HPDE6-E6E7 (cell line): ENCODE measurements around the gene XRCC5.

Experiments used
- DNase-seq: peaks from one replicate; pipeline ENCODE4 v3.0.0; 2011; ENCODE audit warnings: missing footprints; ENCODE audit errors: extremely low spot score

Gene XRCC5

GRCh38 chr2:216231867-216232266, 122.7 kb downstream of the XRCC5 start:
- DNase-seq, result no peak

- DNase-seq, result no peak
These were observed 123.6 kb downstream of the XRCC5 start for GRCh38 chr2:216232721-216233120.

GRCh38 chr2:216233281-216233995, 124.3 kb downstream of the XRCC5 start:
- no peak for DNase-seq

GRCh38 chr2:216234106-216234505, 125.0 kb downstream of the XRCC5 start:
- DNase-seq, result no peak

GRCh38 chr2:216235462-216235861, 126.3 kb downstream of the XRCC5 start:
- DNase-seq, result no peak

- no peak for DNase-seq
These were observed 126.7 kb downstream of the XRCC5 start for GRCh38 chr2:216235896-216236295.

GRCh38 chr2:216236486-216236885, 127.3 kb downstream of the XRCC5 start:
- no peak for DNase-seq

- no peak for DNase-seq
These were observed 133.2 kb downstream of the XRCC5 start for GRCh38 chr2:216242365-216242764.

GRCh38 chr2:216243026-216243425, 133.9 kb downstream of the XRCC5 start:
- DNase-seq, result no peak

GRCh38 chr2:216245391-216245975, 136.3 kb downstream of the XRCC5 start:
- DNase-seq, result no peak

- DNase-seq, result no peak
These were observed 137.6 kb downstream of the XRCC5 start for GRCh38 chr2:216246766-216247165.
